Naive thymus-derived CD8-positive, alpha-beta T cell (primary cell): ENCODE measurements around the gene PBX3. TPM values are rescaled to one million over a fixed set of nuclear protein-coding genes. Genes with fewer than 3 reads are reported as not detected.

Source experiments
- ATAC-seq, 2 donors: fragments of 150-1000 bp; cut with Tn5 transposase in 1 of 2; sonication (Bioruptor Pico), chemical (Tn5 transposase) in 1 of 2; 1 replicate in 1 of 2; 2 replicates in 1 of 2; pipeline ENCODE4 v1.10.0; 2021; ENCODE audit warnings: mild to moderate bottlenecking in 2 of 2, moderate library complexity in 2 of 2
- POLR2A ChIA-PET: fragments of 350-600 bp; sonication (Branson Sonifier 250); formaldehyde crosslinking; loops from one replicate; lab custom pipeline; 2021; ENCODE audit warnings: antibody characterized with exemption; lab: Charles Lee
- DNase-seq, 10 donors: peaks; one replicate each; pipeline versions ENCODE4 v3.0.0 to v3.0.0-alpha.2; 2020 to 2022
- H3K27ac Mint-ChIP-seq, 10 donors: one replicate each; pipeline ENCODE4 v1.8.0; 2020 to 2022; ENCODE audit warnings: mild to moderate bottlenecking in 10 of 10, mixed read lengths in 10 of 10, moderate library complexity in 4 of 10, inconsistent platforms in 1 of 10
- H3K27me3 Mint-ChIP-seq, 5 donors: one replicate each; pipeline ENCODE4 v1.8.0; 2021 to 2022; ENCODE audit warnings: mixed read lengths in 5 of 5
- H3K36me3 Mint-ChIP-seq, 3 donors: one replicate each; pipeline ENCODE4 v1.8.0; 2020 to 2022; ENCODE audit warnings: mixed read lengths in 3 of 3, mild to moderate bottlenecking in 2 of 3, inconsistent platforms in 1 of 3
- H3K4me1 Mint-ChIP-seq, 4 donors: one replicate each; pipeline ENCODE4 v1.8.0; 2021 to 2022; ENCODE audit warnings: mixed read lengths in 4 of 4
- H3K4me3 Mint-ChIP-seq, 10 donors: one replicate each; pipeline ENCODE4 v1.8.0; 2020 to 2022; ENCODE audit warnings: mild to moderate bottlenecking in 10 of 10, mixed read lengths in 10 of 10, moderate library complexity in 6 of 10, inconsistent platforms in 1 of 10
- H3K9me3 Mint-ChIP-seq, 9 donors: one replicate each; pipeline ENCODE4 v1.8.0; 2020 to 2022; ENCODE audit warnings: mixed read lengths in 9 of 9, mild to moderate bottlenecking in 3 of 9, inconsistent platforms in 1 of 9, moderate library complexity in 1 of 9
- polyA plus RNA-seq, 3 donors: library from polyadenylated mRNA; unstranded; fragments of 300-500 nt; fragmentation: Illumina TruSeq; gene quantifications; one replicate each; pipeline ENCODE4 v1.2.3, GENCODE V29; 2021
- total RNA-seq, 8 experiments: library from RNA in 2 of 8; stranded (reverse) in 2 of 8; gene quantifications; one replicate each; pipeline ENCODE4 v1.2.3 and lab custom pipeline; 2021 to 2026

The PBX3 gene
- total and polyA plus RNA-seq, 5 experiments from 2014 or later, result 2.9 to 27.5 (median 4.2) TPM

- peaks cover 0 to 23% (median 13%) of the 10 kb centered on the region in 3 donors for H3K36me3 Mint-ChIP-seq
- DNase-seq, result no peak
Measured at GRCh38 chr9:126009047-126009446, 261.9 kb downstream of the PBX3 start.

GRCh38 chr9:126014726-126015125 is 267.6 kb downstream of the PBX3 start:
- Mint-ChIP-seq H3K4me3 (no peak overlapping the region), H3K27ac (no peak overlapping the region), H3K36me3 (peaks cover 0 to 3% (median 0%) of the 10 kb centered on the region in 3 donors), H3K9me3 (peaks cover 0 to 11% (median 3%) of the 10 kb centered on the region in 9 donors), H3K27me3 (peaks cover 2 to 20% (median 11%) of the 10 kb centered on the region in 5 donors), H3K4me1 (no peaks in the 10 kb centered on the region)
- no peak for ATAC-seq
- POLR2A ChIA-PET, result no interaction called here
- no peak for DNase-seq

More at GRCh38 chr9:126009047-126009446, 261.9 kb downstream of the PBX3 start:
- POLR2A ChIA-PET, result no interaction called here
- Mint-ChIP-seq H3K9me3 (peaks cover 7 to 37% (median 29%) of the 10 kb centered on the region in 9 donors), H3K27me3 (peaks cover 2 to 11% (median 9%) of the 10 kb centered on the region in 5 donors), H3K4me1 (no peaks in the 10 kb centered on the region), H3K4me3 (no peak overlapping the region), H3K27ac (peak overlapping the region in 1 of 10 donors; percentile 9)
- ATAC-seq, result no peak

- no peak for ATAC-seq
- no peak overlapping the region for H3K27ac Mint-ChIP-seq
- POLR2A ChIA-PET, result no interaction called here
- H3K4me1 Mint-ChIP-seq, result no peaks in the 10 kb centered on the region
- DNase-seq, result no peak
- H3K9me3 Mint-ChIP-seq, result peaks cover 0 to 4% (median 0%) of the 10 kb centered on the region in 9 donors
- H3K36me3 Mint-ChIP-seq, result no peaks in the 10 kb centered on the region
- H3K27me3 Mint-ChIP-seq, result peaks cover 2 to 20% (median 11%) of the 10 kb centered on the region in 5 donors
- H3K4me3 Mint-ChIP-seq, result no peak overlapping the region
Measured at GRCh38 chr9:126015424-126015823, 268.3 kb downstream of the PBX3 start.

- Mint-ChIP-seq H3K36me3 (no peaks in the 10 kb centered on the region), H3K27me3 (peaks cover 3 to 27% (median 13%) of the 10 kb centered on the region in 5 donors), H3K9me3 (peaks cover 0 to 2% (median 0%) of the 10 kb centered on the region in 9 donors), H3K4me3 (no peak overlapping the region), H3K27ac (no peak overlapping the region), H3K4me1 (peaks cover 0 to 2% (median 0%) of the 10 kb centered on the region in 4 donors)
- ATAC-seq (no peak), DNase-seq (no peak)
- POLR2A ChIA-PET, result no interaction called here
Measured at GRCh38 chr9:126016579-126017290, 269.6 kb downstream of the PBX3 start.

Other genes starting within 250 kb of the PBX3 start
- gene MAPKAP1, start 40.2 kb upstream of the PBX3 start, total RNA-seq, result 10 to 100 TPM; 50.0 to 54.5 TPM
- gene MAPKAP1, start 40.2 kb upstream of the PBX3 start, polyA plus RNA-seq, result 10 to 100 TPM; 50.1 to 69.6 (median 53.5) TPM